ENCODE results near the gene ZDHHC19.
A peak's percentile ranks its signal among the peaks of the same experiment; 100 is the strongest.
"Not testable (repeated sequence)": the region's sequence is repeated elsewhere in the genome, so short reads cannot be mapped to it uniquely, and the experiment has no call there.

Gene ZDHHC19

DNA sequence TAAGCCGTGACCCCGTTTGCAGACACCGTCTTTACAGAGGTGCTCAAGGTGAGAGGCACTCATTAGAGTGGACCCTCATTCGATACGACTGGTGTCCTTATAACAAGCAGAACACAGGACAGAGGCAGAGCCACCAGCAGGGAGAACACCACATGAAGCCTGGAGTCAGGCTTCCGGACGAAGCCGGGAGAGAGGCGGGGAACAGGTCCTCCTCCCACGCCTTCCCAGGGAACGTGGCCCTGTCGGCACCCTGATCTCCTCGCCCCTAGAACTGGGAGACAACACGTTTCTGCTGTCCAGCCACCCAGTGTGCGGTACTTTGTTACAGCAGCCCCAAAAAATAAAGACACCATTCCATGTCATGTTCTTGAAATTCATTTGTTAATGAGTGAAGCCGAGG lies 33.6 kb downstream of the ZDHHC19 start:
- DNase-seq (ENCODE audit: low spot score) = no peak

DNA sequence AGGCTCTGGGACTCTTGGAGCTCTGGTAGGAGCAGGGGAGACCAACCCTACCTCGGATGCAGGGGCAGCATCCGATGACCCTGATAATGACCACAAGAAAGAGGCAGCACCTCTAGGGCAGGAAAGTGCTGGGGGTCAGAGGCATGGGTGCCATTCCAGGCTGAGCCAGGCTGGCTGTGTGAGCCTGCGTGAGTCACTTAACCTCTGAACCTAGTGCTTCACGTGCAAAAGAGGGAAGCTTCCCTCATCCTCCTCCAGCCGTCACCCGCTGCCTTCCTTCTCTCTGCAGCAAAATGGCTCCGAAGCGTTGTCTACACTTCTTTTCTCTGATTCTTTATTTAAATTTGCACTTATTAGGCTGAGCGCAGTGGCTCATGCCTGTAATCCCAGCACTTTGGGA lies 35.5 kb downstream of the ZDHHC19 start:
- DNase-seq (ENCODE audit: low spot score) = no peak

DNA sequence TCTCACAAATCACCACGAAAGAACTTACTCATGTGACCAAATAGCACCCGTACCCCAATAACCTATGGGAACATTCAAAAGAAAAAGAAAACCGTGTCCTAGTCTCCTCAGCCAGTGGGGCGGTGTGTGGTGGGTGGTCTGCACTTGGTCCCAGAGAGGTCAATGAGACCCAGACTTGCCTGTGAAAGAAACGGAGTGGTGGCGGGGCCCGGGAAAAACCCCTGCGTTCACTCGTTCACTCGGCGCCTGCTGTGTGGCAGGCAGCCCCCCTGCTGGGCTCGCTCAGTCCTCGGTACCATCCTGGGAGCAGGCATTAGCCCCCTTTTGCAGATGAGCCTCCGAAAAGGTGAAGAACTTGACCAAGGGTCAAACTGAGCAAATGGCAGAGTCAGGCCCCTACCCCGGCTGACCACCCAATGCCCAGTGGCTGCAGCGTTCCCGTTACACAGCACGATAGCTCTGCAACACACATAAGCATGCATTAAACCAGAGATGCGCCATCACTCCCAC lies 36.0 kb downstream of the ZDHHC19 start:
- DNase-seq (ENCODE audit: low spot score) = no peak

DNA sequence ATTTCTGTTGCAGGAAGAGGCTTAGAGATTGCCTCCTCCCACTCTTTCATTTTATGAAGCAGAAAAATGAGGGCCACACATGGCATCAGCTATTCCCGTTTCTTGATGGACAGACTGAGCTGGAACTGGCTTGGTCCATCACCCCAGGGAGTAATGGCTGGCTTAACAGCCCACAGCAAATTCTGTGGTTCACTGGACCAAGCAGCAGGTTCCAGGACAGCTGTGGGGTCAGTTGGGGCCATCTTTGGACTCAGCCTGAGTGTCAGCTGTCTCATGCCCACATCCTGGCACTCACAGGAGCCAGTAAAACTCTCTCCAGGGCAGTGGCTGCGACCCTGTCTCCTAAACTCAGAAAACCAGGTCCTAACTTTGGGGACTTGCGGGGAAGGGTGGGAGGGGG lies 36.5 kb downstream of the ZDHHC19 start:
- no peak for DNase-seq (ENCODE audit: low spot score)

DNA sequence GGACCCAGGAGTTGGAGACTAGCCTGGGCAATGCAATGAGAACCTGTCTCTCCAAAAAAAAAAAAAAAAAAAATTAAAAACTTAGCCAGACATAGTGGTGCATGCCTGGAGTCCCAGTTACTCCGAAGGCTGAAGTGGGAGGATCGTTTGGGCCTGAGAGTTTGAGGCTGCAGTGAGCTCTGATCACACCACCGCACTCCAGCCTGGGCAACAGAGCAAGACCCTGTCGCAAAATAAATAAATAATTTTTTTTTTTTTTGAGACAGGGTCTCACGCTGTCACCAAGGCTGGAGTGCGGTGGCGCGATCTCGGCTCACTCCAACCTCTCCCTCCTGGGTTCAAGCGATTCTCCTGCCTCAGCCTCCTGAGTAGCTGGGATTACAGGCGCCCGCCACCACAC lies 40.9 kb downstream of the ZDHHC19 start:
- not testable (repeated sequence) for DNase-seq (ENCODE audit: low spot score)

DNA sequence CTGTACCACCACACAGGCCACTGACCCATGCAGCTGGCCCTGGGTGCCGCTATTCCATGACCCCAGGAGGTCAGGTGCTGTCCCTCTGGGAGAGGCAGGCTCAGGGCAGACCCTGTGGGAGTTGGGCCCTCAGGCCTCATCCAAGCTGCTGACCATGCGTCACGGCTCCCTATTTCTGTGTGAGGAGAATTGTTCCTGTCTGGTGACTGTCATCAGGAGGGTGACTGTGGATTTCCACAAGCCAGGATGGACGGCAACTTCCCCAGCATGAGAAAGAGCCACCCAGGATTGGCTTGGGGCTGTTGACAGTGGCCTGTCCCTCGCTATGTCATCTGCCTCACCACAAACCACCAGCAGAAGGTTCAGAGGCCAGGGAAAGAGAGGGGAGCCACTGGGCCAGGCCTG lies 41.4 kb downstream of the ZDHHC19 start:
- no peak for DNase-seq (ENCODE audit: low spot score)

DNA sequence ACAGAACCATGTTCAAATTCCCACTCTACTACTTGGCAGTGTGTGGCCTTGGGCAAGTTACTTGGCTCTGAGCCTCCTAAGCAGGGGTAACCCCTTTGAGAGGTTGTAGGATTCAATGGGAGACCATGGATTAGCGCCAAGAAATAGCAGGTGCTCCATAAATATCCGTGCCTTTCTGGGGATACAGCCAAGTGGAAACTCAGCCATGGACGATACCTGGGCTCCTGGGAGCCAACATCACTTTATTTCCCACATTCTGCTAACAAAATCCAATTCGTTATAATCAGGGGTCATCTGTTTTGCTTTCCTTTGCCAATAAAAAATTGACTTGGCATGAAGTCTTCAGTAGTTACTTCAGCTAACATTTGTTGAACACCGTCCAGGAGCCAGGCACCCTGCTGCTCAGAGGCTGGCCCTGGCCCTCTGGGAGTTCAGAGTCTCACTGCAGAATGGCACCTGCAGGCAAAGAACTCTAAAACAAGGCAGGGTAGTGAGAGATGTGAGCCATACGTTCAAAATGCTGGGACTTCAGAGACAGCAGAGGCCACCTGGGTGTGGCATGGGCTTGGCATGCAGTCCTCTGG lies 42.3 kb downstream of the ZDHHC19 start:
- no peak for DNase-seq (ENCODE audit: low spot score)

DNA sequence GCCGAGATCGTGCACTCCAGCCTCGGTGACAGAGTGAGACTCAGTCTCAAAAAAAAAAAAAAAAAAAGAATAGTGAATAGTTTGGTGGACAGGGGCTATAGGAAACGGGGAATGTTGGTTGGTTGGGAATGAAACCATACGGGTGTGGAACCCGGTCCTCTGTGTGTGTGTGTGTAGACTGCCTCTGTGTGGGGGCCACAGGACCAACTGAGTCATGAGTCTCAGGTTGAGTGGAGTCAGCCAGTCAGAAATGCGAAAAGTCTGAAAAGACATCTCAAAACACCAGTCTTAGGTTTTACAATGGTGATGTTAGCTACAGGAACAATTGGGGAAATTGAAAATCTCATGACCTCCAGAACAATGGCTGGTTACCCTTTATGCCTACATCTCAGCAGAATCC lies 44.5 kb downstream of the ZDHHC19 start:
- DNase-seq (ENCODE audit: low spot score) = no peak

DNA sequence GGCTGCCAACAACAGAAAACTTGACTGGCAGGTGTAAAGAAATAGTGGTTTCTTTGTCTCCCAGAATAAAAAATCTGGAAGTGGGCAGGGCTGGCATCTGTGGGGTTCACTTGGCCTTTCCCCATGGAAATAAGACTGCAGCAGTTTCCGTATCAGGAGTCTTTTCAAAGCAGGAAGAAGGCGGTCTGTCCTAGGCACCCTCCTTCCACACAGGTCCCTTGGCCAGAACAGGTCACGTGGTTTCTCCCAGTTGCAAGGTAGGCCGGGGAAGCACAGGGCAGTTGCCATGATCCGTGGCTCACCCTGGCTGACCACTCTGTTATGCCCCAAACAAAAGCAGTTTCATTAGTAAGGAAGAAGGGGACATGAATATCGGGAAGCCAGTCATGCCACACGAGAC lies 45.4 kb downstream of the ZDHHC19 start:
- DNase-seq (ENCODE audit: low spot score) = no peak

DNA sequence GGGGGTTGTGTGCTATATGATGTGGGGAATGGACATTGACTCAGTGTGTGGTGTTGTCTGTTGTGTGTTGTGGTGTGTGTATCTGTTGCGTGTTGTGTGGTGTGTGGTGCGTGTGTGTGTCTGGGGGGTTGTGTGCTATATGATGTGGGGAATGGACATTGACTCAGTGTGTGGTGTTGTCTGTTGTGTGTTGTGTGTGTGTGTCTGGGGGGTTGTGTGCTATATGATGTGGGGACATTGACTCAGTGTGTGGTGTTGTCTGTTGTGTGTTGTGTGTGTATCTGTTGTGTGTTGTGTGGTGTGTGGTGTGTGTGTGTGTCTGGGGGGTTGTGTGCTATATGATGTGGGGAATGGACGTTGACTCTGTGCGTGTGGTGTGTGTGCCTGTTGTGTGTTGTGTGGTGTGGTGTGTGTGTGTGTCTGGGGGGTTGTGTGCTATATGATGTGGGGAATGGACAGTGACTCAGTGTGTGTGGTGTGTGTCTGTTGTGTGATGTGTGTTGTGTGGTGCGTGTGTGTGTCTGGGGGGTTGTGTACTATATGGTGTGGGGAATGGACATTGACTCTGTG lies 46.1 kb downstream of the ZDHHC19 start:
- not testable (repeated sequence) for DNase-seq (ENCODE audit: low spot score)

DNA sequence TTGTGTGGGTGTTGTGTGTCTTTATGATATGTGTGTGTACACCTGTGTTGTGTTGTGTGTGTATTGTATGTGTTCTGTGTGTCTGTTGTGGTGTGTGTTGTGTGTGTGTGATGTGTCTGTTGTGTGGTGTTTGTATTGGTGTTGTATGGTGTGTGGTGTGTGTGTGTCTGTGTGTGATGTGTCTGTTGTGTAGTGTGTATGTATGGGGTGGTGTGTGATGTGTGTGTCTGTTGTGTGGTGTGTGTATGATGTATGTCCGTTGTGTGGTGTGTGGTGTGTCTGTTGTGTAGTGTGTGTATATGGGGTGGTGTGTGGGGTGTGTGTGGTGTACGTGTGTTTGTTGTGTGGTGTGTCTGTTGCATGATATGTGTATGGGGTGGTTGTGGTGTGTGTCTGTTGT lies 46.6 kb downstream of the ZDHHC19 start:
- DNase-seq (ENCODE audit: low spot score) = no peak

DNA sequence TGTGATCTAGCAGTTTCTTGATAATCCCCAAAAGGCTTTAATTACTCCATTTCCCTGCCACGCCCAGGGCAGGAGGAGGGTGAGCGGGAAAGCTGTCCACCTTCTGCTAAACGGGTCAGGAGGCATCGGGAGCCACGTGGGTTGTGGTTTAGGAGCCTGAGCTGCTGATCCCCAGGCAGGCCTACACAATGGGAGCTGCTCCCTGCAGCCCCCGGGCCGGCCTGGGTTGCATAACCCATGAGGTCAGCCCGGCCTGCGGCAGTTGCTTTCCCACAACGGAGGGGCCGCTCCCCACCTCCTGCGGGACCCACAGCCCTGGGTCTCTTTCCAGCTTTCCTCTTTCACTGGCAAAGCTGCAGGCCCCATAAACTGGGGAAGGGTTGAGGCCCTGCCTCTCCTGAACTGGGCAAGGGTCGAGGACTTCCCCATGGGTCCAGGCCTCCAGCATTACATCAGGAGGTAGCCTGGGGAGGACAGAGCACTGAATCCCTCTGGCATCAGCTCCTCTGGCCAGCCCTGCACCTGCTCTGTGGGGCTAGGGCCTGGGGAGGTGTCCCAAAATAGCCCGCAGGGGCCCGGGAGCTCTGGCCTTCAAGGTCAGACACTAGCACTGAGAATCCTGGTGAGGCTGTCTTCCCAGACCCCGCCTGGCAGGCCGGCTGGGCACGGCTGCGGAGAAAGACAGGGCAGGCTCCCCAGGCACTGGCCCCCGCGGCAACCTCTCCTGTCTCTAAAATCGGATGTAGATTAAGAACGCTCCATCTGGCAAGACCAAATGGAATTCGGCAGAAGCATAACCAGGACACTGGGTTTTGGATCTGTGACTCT lies 47.3 kb downstream of the ZDHHC19 start:
- DNase-seq (ENCODE audit: low spot score) = no peak

DNA sequence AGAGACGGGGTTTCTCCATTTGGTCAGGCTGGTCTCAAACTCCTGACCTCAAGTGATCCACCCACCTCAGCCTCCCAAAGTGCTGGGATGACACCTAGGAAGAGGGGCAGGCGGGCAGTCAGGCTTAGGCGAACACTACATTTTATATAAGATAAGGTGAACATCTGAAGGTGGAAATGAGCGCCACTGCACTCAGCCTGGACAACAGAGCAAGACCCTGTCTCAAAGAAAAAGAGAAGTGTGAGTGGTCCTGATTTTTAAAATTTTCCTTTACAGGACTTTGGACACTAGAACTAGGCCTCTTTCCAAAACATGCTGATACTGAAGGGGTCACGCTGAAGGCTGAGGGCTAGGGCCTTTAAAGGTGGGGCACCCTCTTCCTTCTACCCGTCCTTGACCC lies 48.0 kb downstream of the ZDHHC19 start:
- no peak for DNase-seq (ENCODE audit: low spot score)

DNA sequence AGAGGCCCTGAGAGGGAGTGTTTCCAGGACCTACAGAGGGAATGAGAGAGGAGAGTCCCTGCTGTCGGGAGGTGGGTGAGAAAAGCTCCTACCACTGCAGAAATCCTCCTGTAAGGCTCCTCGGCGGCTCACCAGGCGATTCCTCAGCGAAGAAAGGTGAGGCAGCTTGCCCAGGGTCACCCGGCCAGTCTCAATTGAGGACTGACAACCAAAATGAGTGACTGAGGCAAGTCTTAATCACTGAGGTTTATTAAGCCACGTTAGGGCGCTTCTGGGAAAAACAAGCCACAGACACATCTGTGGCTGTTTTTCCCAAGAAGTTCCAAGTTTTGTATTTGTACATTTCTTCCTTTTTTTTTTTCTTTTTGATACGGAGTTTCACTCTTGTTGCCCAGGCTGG lies 48.5 kb downstream of the ZDHHC19 start:
- DNase-seq (ENCODE audit: low spot score) = no peak

DNA sequence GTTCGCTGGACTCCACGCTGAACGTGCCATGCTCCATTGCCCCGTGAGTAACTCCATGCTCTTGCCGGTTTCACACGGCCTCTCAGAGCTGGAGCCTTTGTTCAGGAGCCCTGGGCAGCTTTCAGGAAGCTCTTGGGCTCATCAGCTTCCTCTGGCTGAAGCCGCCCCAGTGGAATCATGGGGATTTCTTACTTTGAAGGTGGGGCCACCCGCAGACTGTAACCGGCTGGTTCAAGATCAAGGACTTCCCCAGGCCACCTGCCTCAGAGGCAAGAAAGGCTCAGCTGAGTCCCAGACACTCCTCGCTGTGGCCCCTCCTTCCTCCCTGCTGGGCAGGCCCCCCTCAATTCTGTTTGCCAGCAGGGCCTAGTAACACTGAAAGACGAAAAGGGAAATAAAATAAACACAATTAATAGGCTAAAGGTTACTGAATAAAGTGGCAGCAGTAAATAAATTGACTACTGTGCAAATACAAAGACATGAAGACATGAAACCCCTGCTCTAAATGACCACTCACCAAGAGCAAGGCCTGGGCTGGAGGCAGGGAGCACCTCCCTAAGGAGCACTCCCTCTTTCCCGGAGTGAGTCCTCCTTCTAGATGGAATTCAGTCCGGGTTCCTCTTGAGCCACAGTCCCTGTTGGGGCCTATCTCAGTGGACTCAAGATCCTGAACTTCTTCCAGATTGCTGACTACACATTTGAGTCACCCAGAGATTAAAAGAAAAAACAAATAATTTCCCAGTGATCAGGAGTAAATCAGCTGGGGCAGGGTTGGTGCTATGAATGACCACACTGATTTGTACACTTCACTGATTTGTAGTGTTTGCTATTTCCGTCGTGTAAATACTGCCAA lies 51.0 kb downstream of the ZDHHC19 start:
- DNase-seq (ENCODE audit: low spot score) = peak; percentile 83

DNA sequence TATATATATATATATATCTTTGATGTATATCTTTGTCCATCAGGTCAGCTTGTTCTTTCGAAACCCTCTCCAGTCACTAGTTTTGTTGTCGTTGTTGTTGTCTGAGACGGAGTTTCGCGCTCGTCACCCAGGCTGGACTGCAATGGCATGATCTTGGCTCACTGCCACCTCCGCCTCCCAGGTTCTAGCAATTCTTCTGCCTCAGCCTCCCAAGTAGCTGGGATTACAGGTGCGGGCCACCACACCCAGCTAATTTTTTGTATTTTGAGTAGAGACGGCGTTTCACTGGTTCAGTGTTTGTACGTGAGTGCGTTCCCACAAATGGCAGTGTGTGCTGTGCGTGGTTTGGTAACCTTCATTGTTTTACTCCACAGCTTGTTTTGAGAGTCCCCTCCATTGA lies 51.7 kb downstream of the ZDHHC19 start:
- DNase-seq (ENCODE audit: low spot score) = no peak

DNA sequence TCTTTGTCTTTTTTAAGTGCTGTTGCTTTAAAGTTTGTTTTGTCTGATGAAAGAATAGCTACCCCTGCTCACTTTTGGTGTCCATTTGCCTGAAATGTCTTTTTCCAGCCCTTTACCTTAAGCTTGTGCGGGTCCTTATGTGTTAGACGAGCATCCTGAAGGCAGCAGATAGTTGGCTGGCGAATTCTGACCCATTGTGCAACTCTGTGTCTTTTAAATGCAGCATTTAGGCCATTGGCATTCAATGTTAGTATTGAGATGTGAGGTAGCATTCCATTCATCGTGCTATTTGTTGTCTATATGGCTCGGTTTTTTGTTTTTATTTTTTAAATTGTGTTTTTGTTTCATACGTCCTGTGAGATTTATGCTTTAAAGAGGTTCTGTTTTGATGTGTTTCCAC lies 55.0 kb downstream of the ZDHHC19 start:
- DNase-seq (ENCODE audit: low spot score) = no peak

DNA sequence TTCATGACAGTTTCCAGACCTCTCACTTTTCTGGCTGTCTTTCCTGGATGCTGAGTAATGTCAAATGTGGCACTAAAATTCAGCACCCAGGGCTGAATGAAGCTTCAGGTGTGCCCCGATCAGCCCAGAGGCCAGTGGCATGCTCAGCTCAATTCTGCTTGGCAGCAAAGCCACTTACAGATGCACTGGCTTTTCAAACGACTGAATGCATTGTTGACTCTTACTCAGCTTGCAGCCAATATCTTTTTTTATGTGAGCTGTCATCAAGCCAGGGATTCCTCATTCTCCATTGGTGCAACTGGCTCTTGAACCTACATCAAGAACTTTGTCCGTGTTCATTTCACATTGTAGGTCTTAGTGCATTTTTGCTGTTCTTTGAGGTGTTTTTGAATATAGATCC lies 60.7 kb downstream of the ZDHHC19 start:
- DNase-seq (ENCODE audit: low spot score) = no peak

DNA sequence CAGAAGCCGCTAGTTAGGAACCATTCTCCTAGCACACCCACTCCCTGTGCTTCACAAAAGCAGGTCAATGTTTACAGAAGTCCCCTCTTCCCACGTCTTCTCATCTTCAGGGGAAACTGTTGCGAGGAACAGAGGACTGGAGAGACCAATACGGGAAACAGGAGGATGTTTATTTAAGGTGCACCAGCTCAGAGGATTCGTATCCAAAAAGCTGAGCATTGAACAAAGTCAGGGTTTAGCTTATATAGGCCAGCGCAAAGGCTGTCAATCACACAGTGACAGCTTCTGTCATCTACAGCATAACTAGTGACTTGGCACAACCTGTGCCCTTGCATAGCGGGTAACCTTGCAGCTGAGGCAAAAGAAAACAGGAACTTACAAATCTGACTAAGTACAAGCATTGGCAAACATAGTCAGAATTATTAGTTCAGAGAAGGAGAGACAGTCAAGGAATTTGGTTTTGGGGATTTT lies 61.3 kb downstream of the ZDHHC19 start:
- no peak for DNase-seq (ENCODE audit: low spot score)

DNA sequence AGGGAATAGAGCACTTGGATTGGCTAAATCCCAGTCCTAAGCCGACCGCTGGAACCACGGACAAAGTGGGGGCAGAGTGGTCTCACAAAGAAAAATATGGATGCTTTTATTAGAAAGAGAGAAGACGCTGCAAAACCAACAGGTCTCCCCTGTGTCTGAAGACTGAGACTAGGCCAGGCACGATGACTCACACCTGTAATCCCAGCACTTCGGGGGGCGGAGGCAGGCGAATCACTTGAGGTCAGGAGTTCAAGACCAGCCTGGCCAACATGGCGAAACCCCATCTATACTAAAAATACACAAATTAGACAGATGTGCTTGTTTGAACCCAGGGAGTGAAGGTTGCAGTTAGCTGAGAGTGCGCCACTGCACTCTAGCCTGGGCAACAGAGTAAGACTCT lies 61.8 kb downstream of the ZDHHC19 start:
- no peak for DNase-seq (ENCODE audit: low spot score)

All from kidney tubule cell (primary cell).